Activated CD8-positive, alpha-beta memory T cell treated with anti-CD3 and anti-CD28 coated beads, Interleukin-2, amount 50 U/mL, for 24 hours (primary cell): ENCODE results near the gene PRR7.

ENCODE experiments used
- DNase-seq: peaks from one replicate; pipeline ENCODE4 v3.0.0-alpha.2; 2020; ENCODE audit errors: extremely low read depth

Gene PRR7

GRCh38 chr5:177437623-177438022 lies 9.0 kb upstream of the PRR7 start:
- DNase-seq, result no peak

DNA sequence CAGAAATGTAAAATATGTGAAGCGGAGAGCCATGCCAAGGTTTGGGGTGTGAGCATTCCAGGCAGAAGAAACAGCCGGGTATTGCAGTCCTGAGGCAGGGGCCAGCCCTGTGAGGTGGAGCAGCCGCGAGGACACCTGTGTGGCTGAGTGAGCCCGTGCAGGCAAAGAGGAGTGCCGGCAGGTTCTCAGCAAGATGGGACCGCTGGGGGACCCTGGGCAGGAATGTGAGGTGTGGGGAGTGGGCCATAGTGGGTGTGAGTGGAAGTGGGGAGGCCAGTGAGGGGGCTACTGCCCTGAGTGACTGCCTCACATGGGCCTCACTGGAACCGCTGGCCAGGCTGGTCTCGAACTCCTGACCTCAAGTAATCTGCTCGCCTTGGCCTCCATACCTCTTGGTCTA lies 8.1 kb upstream of the PRR7 start:
- DNase-seq, result no peak

DNA sequence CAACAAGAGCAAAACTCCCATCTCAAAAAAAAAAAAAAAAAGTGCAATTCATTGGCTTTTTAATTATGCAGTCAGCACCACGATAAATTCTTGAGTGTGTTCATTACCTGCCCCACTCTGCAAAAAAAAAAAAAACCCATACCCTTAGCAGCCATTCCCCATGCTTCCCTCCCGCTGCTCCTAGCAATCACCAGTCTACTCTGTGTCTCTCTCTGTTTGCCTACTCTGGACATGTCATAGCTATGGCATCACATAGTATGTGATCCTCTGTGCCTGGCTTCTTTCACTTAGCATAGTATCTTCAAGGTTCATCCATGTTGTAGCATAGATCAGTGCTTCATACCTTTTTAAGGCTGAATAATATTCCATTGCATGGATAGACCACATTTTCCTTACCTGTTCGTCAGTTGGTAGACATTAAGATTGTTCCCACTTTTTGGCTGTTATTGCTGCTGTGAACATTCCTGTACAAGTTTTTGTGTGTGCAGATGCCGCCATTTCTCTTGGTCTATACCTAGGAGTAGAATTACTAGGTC lies 7.0 kb upstream of the PRR7 start:
- no peak for DNase-seq

DNA sequence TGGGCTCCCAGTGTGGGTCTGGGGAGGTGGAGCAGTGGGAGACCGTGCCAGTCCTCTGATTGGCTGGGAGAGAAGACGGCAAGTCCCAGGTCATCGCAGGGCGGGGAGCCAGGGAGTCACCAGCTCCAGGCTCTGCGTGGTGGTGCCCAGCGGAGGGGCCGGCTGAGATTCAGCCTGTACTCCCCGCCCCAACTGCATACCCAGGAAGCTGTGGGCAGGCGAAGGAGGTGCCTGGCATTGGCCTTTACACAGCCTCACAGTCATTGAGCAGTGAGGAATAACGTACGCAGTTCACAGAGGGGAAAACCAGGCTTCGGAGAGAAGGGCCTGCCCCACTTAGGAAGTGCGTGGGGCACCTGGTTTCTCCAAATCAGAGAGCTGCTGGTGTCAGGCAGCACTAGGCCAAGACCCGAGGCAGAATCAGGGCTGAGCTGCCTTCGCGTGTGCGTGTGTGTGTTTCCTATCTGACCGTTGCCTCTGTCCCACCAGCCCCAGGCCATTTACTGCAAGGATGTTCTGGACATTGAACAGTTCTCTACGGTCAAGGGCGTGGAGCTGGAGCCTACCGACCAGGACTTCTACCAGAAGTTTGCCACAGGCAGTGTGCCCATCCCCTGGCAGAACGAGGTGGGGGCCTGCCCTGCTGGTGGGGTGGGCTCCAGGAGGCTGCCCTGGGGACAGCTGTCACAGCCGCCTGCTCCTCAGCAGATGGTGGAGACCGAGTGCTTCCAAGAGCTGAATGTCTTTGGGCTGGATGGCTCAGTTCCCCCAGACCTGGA lies 6.2 kb upstream of the PRR7 start:
- DNase-seq, result no peak

- no peak for DNase-seq
Observed at GRCh38 chr5:177440990-177441780, 5.4 kb upstream of the PRR7 start.

DNA sequence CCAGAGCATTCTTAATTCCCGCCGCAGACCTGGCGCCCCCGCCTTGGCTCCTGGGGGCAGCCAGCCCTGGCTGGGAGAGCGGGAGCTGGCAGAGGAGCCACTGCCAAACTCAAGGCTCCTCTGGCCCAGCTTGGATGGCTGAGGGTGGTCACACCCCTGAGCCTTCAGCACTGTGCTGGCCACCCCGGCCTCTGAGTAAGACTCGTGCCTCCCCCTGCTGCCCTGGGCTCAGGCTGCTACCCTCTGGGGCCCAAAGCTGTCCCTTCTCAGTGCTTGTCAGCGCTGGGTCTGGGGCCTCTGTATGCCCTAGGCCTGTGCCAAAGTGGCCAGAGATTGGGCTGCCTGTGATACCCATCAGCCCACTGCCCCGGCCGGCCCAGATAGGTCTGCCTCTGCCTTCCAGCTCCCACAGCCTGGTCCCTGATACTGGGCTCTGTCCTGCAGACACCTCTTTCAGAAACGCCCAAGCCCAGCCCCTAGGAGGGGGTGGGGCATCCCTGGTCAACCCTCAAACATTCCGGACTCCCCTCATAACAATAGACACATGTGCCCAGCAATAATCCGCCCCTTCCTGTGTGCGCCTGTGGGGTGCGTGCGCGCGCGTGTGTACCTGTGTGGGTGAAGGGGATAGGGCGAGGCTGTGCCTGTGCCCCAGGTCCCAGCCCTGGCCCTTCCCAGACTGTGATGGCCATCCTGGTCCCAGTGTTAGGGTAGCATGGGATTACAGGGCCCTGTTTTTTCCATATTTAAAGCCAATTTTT lies 4.4 kb upstream of the PRR7 start:
- DNase-seq, result no peak

DNA sequence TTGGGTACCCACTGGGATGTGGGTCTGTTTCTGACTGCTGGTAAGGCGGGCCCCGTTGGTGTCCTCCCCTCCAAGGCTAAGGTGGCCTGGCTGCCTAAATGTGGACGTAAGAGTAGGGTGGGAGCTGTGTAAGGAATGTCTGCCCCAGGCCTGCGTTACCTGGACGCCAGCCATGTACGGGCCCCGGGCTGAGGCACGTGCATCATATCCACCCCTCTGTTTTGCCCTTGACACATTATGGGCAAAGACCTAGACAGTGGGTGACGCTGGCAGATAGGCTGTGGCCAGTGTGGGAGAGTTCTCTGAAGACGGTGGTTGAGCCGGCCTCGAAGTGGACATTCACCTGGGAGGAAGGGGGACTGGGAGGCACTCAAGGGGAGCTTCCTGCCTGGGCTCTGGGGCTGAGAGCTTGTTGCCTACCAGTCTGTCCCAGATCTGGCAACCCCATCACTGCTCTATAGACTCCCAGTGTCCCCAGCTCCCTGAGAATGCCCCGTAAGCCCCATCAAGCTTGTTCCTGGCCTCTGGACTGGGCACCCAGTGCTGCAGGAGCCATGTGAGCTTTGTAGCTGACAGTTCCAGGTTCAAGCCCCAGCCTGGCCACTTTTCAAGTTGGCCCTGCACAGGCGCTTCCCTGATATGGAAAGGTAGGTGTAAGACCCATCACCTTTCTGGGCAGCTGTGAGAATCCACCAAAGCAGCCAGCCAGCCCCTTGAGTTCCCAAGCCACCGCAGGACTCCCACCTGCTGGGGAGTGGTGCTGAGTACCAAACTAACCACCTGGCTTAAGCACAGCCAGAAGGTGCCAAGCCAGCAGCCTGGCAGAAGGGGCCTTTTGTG lies 3.2 kb upstream of the PRR7 start:
- DNase-seq, result no peak

- no peak for DNase-seq
Observed at GRCh38 chr5:177444106-177445051, 2.2 kb upstream of the PRR7 start.

DNA sequence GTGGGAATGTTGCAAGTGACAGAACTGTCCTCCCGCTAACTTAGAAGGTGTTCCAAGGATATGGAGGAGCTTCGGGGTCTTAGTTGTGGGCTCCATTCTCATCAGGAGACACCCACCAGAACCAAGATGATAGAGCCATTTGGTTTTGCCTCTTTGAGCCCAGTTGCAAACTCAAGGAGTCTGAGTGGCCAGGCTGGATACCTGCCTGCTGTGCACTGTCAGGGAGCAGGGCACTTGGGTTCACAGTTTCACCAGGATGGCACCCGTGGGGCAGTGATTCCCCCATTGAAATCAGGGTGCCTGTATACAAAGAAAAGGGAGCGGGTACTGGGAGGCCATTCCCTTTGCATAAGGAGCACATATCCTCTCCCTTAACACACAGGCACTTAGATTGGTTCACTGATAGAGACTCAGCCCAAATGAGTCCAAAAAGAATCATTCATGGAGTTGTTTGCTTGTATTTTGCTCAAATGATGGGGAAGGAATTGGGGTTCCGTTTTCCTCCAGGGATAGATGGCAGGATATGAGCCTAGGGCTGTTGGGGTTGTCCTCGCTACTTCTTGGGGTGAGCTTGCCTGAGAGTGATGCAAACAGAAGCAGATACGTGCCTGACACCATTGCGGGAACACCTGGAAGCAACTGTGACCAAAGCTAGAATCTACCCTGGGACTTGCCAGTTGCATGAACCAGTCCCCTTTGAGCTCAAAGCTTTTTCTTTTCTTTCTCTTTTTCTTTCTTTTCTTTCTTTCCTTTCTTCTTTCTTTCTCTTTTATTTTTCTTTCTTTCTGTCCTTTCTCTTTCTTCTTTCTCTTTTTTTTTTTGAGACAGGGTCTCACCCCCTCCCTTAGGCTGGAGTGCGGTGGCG lies 1.3 kb upstream of the PRR7 start:
- no peak for DNase-seq

DNA sequence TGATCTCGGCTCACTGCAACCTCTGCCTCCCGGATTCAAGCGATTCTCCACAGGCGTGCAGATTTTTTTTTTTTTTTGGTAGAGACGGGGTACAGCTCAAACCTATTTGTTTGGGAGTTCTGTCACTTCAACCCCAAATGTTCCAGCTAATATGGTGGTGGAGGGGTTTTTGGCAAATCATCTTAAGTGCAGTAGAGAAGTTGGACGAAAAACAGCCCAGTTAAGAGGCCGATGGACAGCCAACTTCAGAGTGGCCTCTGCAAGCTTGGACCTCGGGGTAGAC lies 756 bp upstream of the PRR7 start:
- DNase-seq, result no peak

- no peak for DNase-seq
Observed at GRCh38 chr5:177447066-177447610, 524 bp downstream of the PRR7 start.

DNA sequence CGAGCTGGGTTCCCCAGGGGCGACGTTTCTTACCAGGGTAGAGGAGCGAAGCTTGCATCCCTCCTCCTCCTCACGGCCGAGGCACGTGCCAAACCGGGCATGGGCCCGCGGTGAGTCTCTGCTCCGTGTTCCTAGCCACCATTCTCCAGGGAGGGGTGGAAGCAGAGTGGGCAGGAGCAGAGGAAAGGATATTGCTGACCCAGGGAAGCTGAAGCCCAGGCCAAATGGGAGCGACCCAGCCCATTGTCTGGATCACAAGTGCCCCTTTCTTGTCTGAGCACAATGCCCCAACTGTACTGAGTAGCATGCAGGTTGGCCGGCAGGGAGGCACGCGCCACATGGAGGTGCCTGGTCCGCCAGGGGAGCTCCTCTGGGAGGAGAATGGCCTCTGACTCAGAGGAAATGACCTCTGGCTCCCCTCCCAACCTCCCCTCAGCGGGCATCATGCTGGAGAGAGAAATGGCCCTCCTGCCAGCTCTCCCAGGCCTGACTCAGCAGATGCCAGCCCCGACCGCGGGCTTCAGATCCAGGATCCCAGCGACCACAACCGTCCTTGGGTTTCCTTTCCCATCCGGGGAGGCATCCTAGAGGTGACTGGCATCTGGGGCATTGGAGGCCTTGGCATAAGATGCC lies 1.1 kb downstream of the PRR7 start:
- no peak for DNase-seq

DNA sequence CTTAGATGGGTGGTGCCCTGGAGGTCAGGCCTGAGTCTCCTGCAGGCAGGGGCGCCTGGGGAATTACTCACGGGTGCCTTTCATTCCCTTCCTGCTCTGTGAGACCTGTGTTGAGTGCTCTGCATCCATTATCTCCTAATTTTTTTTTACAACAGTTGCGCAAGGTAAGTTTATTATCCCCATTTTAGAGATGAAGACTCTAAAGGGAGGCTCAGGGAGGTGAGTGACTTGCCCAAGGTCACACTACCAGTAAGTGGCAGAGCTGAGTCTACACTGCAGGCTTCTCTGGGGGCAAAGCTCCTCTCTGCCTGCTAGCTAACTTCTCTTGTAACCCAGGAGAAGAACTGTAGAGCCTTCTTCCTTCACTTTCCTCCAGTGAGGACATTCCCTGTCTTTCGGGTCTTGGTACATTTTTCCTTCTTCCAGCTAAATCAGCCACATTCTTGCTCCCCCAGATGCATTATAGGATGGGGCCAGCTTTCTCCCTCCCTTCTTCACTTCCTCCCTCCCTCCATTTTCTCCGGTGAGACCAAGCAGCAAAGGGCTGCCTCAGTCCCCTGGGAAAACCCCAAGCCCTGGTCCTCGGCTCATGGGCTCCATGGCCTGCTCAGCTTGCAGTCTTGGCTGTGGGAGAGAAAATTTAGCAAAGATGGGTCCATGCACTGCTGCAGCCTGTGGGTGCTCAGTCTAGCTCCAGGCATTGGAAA lies 1.8 kb downstream of the PRR7 start:
- DNase-seq, result no peak

GRCh38 chr5:177449140-177450061 lies 2.8 kb downstream of the PRR7 start:
- no peak for DNase-seq

- no peak for DNase-seq
Observed at GRCh38 chr5:177450667-177451424, 4.2 kb downstream of the PRR7 start.
